GM12873 (cell line): ENCODE measurements around the gene DBH.

Source experiments
- CTCF ChIP-seq: IDR thresholded peaks from 2 replicates; pipeline ENCODE4 v1.5.1; 2012; ENCODE audit warnings: low read depth, mild to moderate bottlenecking, moderate library complexity, low read length, control low read depth; ENCODE audit not compliant: insufficient read depth; ENCODE audit errors: missing control alignments

The DBH gene

GRCh38 chr9:133684936-133685361, 48.8 kb downstream of the DBH start:
- no peak for TF ChIP-seq CTCF

DNA sequence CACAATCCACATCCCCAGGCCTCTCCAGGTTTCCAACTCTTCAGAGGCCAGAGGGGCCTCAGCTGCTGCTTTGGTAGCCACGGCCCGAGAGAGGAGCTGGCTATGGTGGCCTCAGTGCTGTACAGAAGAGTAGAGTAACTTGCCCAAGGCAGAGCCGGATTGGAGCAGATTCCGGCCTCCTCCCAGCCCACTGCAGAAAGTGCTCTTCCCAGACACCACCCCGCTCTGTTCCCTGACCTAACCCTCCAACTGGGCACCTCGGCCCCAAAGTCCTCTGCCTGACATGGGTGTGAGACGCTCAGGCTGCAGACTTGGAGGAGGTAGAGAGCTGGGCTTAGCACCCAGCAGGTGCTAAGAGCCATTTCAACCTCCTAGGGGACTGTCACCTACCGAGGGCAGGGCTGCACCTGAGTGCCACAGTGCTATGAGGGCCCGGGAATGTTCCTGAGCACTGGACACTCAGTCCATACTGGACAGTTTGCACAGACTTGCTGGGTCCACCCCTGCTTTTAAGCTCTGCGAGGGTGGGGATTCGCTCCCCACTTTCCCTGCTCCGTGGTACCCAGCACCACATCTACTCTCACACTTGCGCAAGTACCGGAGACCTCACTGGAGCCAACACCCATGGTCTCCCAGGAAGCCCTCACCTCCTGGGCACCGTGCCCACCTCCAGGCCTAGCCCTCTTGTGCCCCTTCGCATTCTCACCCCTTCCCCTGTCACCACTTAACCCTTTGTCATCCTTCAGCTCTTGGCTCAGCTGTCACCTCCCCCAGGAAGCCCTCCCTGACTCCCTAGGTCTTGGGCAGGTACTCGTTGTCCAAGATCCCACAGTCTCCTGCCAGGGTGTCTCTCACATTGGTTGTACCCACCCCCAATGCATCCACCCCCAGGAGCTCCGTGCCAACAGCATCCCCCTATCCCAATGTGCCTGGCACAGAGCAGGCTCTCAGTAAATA, 49.8 kb downstream of the DBH start:
- no peak for TF ChIP-seq CTCF

DNA sequence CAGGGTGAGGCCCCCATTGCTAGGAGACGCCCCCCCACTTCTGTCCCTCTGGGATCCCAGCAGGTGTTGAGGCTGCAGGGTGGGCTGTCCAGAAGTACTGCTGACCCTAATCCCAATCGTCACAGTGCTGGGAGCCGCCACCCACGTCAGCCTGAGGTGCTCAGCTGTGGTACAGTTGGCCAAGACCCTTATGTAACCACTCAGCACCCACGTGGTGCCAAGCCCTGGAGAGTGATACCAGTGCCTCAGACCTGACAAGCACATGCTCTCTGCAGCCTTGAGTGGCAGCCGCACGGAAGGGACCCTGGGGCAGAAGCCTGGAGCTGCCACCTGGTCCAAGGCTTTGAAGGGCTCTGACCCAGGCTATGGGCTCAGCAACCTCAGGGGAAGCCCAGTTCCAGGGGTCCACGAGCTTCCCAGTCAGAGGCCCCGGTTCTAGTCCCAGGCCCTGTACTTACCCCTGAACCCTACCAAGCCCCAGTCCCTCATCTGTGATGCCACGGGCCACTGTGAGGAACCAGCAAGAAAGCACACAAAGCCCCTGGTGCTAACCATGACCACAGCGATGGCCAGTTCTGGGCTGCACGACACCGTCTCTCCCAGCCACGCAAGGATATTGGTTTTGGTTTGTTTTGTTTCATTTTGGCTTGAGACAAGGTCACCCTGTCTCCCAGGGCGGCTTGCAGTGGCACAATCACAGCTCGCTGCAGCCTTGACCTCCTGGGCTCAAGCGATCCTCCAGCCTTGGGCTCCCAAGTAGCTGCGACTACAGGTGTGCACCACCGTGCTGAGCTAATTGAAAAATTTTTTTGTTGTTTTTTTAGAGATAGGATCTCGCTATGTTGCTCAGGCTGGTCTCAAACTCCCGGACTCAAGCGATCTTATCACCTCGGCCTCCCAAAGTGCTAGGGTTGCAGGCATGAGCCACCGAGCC, 50.7 kb downstream of the DBH start:
- no peak for TF ChIP-seq CTCF

GRCh38 chr9:133687856-133688761, 51.9 kb downstream of the DBH start:
- TF ChIP-seq CTCF = no peak

DNA sequence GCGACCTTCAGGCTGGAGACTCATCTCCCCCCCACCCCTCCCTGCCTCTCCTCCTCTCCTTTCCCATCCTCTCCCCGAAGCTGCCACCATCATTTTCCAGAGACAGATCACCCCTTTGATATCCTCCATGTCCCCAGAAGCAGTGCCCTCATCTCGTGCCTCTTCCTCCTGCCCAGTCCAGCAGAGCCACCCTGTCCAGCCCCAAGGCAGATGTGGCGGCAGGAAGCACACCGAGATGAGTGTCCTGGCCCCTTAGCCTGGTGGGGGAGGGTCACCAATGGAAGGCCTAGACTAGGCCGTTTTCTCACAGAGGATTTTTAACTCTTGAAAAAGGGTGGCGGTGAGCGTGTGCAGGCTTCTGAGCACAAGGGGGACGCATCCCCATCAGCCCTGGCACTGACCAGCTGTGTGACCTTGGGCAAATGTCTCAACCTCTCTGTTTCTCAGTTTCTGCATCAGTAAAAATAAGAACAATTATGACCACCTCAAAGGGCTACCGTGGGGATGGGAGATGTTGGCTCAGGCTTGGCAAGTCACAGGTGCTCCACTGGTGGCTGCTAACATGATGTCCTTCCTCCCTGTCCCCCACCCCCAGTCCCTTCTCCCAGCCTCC, 53.1 kb downstream of the DBH start:
- TF ChIP-seq CTCF = no peak

DNA sequence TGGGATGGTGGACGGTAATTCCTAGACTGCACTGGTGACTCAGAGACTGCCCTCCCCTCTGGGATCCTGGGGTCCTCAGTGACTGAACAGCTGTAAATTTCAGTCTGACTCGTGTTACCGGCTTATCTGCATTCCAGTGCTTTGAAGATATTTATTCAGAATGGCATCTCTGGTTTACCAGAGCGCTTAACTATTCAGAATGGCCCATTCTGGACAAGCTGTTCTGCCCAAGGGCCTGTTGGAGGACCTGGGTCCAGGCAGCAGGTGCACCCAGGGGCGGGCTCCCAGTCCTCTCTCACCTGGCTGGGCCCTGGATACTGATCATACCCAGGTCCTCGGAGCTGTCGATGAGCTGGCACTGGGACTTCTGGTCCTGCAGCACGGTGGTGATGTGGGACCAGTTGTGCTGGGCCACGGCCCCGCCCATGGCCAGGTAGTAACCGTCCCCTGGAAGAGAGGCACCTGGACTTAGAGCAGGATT, 54.0 kb downstream of the DBH start:
- no peak for TF ChIP-seq CTCF
